ENCODE measurements around the gene MLXIP. TPM values are rescaled to one million over a fixed set of nuclear protein-coding genes. Genes with fewer than 3 reads are reported as not detected.
"Not testable (repeated sequence)": the region's sequence is repeated elsewhere in the genome, so short reads cannot be mapped to it uniquely, and the experiment has no call there.

Gene MLXIP
- total RNA-seq, 6 experiments from 2014 or later = 13.9 to 45.9 (median 16.6) TPM

- intact Hi-C loops (cut with DNase I) = no loop called here
Observed at GRCh38 chr12:122172262-122172939, 93.8 kb downstream of the MLXIP start.

GRCh38 chr12:122174155-122174845, 95.7 kb downstream of the MLXIP start, which contains the start of gene IL31:
IL31 (minus strand) TSS chr12:122174221; CDS start chr12:122174172, 49 bp downstream.
- Histone ChIP-seq H3K36me3 (no peaks in the 10 kb centered on the region), H3K4me3 (no peak within 1 kb of the TSS), H3K27me3 (no peaks in the 10 kb centered on the region), H3K27ac (no peak within 1 kb of the TSS), H3K9me3 (no peaks in the 10 kb centered on the region), H3K4me1 (peaks cover 0 to 5% (median 0%) of the 10 kb centered on the region in 4 donors)
- DNase-seq (no peak), ATAC-seq (no peak)
- no peak for TF ChIP-seq POLR2A (IDR thresholded peaks at IDR 0.05)
- TF ChIP-seq CTCF (IDR thresholded peaks at IDR 0.05) = no peak
- intact Hi-C loops (cut with DNase I) = no loop called here
- 97% methylated on average over 6 of the region's 17 CpGs for WGBS (ENCODE audit: insufficient coverage, low coverage, low lambda C conversion rate, missing lambda C conversion rate)

More at GRCh38 chr12:122172262-122172939, 93.8 kb downstream of the MLXIP start:
- Histone ChIP-seq H3K27me3 (no peaks in the 10 kb centered on the region), H3K9me3 (no peaks in the 10 kb centered on the region), H3K4me1 (peaks cover 0 to 5% (median 0%) of the 10 kb centered on the region in 4 donors), H3K36me3 (no peaks in the 10 kb centered on the region), H3K27ac (no peak overlapping the region), H3K4me3 (no peak overlapping the region)
- DNase-seq = no peak
- WGBS (ENCODE audit: insufficient coverage, low coverage, low lambda C conversion rate, missing lambda C conversion rate) = 62% methylated on average over 5 of the region's 17 CpGs
- ATAC-seq = peak in 3 of 4 donors; percentile 52 to 76 (median 62)
- no peak for TF ChIP-seq CTCF (IDR thresholded peaks at IDR 0.05)
- TF ChIP-seq POLR2A (IDR thresholded peaks at IDR 0.05) = no peak

- ATAC-seq; intact Hi-C loops (cut with DNase I); H3K9me3 ChIP-seq; H3K4me3 ChIP-seq; H3K4me1 ChIP-seq; H3K27ac ChIP-seq; H3K27me3 ChIP-seq; DNase-seq; H3K36me3 ChIP-seq: not testable (repeated sequence)
- 88% methylated on average over 3 of the region's 4 CpGs for WGBS (ENCODE audit: insufficient coverage, low coverage, low lambda C conversion rate, missing lambda C conversion rate)
Observed at GRCh38 chr12:122176473-122176872, 97.9 kb downstream of the MLXIP start.

GRCh38 chr12:122182887-122183587, 104.5 kb downstream of the MLXIP start, which contains the start of gene LRRC43:
LRRC43 (plus strand) TSS chr12:122183123; CDS start chr12:122183145, 22 bp downstream.
- H3K27ac ChIP-seq = no peak within 1 kb of the TSS
- H3K4me1 ChIP-seq = peaks cover 0 to 19% (median 0%) of the 10 kb centered on the region in 4 donors
- ATAC-seq (peak; percentile 53 to 68 (median 60)), DNase-seq (peak in 1 of 3 donors; percentile 45)
- H3K36me3 ChIP-seq = no peaks in the 10 kb centered on the region
- H3K4me3 ChIP-seq = peak within 1 kb of the TSS; percentile 33 to 57 (median 37)
- TF ChIP-seq POLR2A (IDR thresholded peaks at IDR 0.05) = no peak
- TF ChIP-seq CTCF (IDR thresholded peaks at IDR 0.05) = no peak
- WGBS (ENCODE audit: insufficient coverage, low coverage, low lambda C conversion rate, missing lambda C conversion rate) = 8% methylated on average over 2 of the region's 63 CpGs
- no peaks in the 10 kb centered on the region for H3K9me3 ChIP-seq
- intact Hi-C loops (cut with DNase I) = no loop called here
- H3K27me3 ChIP-seq = no peaks in the 10 kb centered on the region

All from right lobe of liver (tissue), 6 donors.